T-helper 1 cell treated with Interleukin-12 subunit alpha and Interleukin-12 subunit beta and Interleukin-4 antibody, amounts not matched to agents 30 μg/mL and 1 μg/mL, for 36 hours (primary cell): ENCODE results near the gene MAD1L1.
A peak's percentile ranks its signal among the peaks of the same experiment; 100 is the strongest.
"Not testable (repeated sequence)": the region's sequence is repeated elsewhere in the genome, so short reads cannot be mapped to it uniquely, and the experiment has no call there.

ENCODE experiments used
- H3K27ac Mint-ChIP-seq: one replicate; pipeline ENCODE4 v1.8.0; 2021; ENCODE audit warnings: mild to moderate bottlenecking, mixed read lengths
- H3K27me3 Mint-ChIP-seq: one replicate; pipeline ENCODE4 v1.8.0; 2021; ENCODE audit warnings: low read depth, mixed read lengths
- H3K36me3 Mint-ChIP-seq: one replicate; pipeline ENCODE4 v1.8.0; 2021; ENCODE audit warnings: low read depth, mixed read lengths
- H3K4me1 Mint-ChIP-seq: one replicate; pipeline ENCODE4 v1.8.0; 2021; ENCODE audit warnings: low read depth, mixed read lengths
- H3K4me3 Mint-ChIP-seq: one replicate; pipeline ENCODE4 v1.8.0; 2021; ENCODE audit warnings: mild to moderate bottlenecking, moderate library complexity, mixed read lengths
- H3K9me3 Mint-ChIP-seq: one replicate; pipeline ENCODE4 v1.8.0; 2021; ENCODE audit warnings: mixed read lengths

MAD1L1 gene

GRCh38 chr7:1934756-1935155 is 298.0 kb downstream of the MAD1L1 start:
- Mint-ChIP-seq H3K27ac (no peak overlapping the region), H3K27me3 (no peaks in the 10 kb centered on the region), H3K4me3 (no peak overlapping the region), H3K4me1 (peaks cover 19% of the 10 kb centered on the region), H3K9me3 (peaks cover 5% of the 10 kb centered on the region), H3K36me3 (peaks cover 47% of the 10 kb centered on the region)

GRCh38 chr7:1934017-1934416 is 298.7 kb downstream of the MAD1L1 start:
- Mint-ChIP-seq H3K9me3 (peaks cover 5% of the 10 kb centered on the region), H3K4me3 (no peak overlapping the region), H3K36me3 (peaks cover 45% of the 10 kb centered on the region), H3K27me3 (no peaks in the 10 kb centered on the region), H3K4me1 (peaks cover 18% of the 10 kb centered on the region), H3K27ac (no peak overlapping the region)

- peaks cover 37% of the 10 kb centered on the region for H3K36me3 Mint-ChIP-seq
- no peak overlapping the region for H3K4me3 Mint-ChIP-seq
- peaks cover 10% of the 10 kb centered on the region for H3K4me1 Mint-ChIP-seq
- H3K27ac Mint-ChIP-seq = no peak overlapping the region
- no peaks in the 10 kb centered on the region for H3K27me3 Mint-ChIP-seq
- H3K9me3 Mint-ChIP-seq = peaks cover 5% of the 10 kb centered on the region
These were observed 299.5 kb downstream of the MAD1L1 start for GRCh38 chr7:1933066-1933750.

- Mint-ChIP-seq H3K36me3 (peaks cover 41% of the 10 kb centered on the region), H3K4me1 (peaks cover 14% of the 10 kb centered on the region), H3K9me3 (peaks cover 5% of the 10 kb centered on the region), H3K4me3 (no peak overlapping the region), H3K27ac (no peak overlapping the region), H3K27me3 (peaks cover 5% of the 10 kb centered on the region)
These were observed 300.8 kb downstream of the MAD1L1 start for GRCh38 chr7:1931951-1932270.

DNA sequence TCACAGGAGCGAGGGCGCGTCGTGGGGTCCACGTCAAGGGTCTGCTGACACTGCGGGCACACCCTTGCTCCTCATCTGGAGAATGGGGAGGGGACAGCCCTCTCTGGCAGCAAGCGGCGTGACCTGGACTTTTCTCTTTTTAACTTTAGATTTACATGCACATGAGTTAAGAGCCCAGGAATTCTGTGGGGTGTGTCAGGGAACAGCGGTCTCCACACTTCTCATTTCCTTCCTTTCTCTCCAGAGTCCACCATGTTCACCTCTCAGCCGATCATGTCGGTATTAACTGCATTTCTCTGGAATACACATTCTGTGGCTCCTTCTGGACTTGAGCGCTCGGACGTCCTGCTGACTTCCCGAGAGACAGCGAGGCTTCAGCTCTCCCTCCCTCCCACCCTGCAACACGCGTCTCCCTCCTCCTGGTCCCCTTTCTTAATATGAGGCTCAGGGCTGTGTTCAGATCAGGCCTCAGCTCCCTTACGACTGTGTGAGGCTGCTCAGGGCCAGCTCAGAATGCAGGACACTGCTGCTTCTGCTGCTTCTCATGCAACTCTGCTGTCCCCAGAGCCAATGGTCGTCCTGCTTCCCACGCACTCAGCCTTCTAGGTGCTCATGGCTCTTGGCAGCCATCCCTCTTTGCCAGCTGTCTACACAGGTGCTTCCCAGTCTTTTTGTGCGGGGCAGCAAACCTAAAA is 301.3 kb downstream of the MAD1L1 start:
- H3K4me1 Mint-ChIP-seq = peaks cover 19% of the 10 kb centered on the region
- H3K9me3 Mint-ChIP-seq = peaks cover 5% of the 10 kb centered on the region
- H3K27me3 Mint-ChIP-seq = peaks cover 6% of the 10 kb centered on the region
- H3K27ac Mint-ChIP-seq = no peak overlapping the region
- H3K36me3 Mint-ChIP-seq = peaks cover 42% of the 10 kb centered on the region
- no peak overlapping the region for H3K4me3 Mint-ChIP-seq

GRCh38 chr7:1930381-1931065 is 302.2 kb downstream of the MAD1L1 start:
- H3K9me3 Mint-ChIP-seq = peaks cover 5% of the 10 kb centered on the region
- H3K36me3 Mint-ChIP-seq = peaks cover 41% of the 10 kb centered on the region
- H3K4me3 Mint-ChIP-seq = no peak overlapping the region
- peaks cover 28% of the 10 kb centered on the region for H3K4me1 Mint-ChIP-seq
- no peak overlapping the region for H3K27ac Mint-ChIP-seq
- peaks cover 9% of the 10 kb centered on the region for H3K27me3 Mint-ChIP-seq

DNA sequence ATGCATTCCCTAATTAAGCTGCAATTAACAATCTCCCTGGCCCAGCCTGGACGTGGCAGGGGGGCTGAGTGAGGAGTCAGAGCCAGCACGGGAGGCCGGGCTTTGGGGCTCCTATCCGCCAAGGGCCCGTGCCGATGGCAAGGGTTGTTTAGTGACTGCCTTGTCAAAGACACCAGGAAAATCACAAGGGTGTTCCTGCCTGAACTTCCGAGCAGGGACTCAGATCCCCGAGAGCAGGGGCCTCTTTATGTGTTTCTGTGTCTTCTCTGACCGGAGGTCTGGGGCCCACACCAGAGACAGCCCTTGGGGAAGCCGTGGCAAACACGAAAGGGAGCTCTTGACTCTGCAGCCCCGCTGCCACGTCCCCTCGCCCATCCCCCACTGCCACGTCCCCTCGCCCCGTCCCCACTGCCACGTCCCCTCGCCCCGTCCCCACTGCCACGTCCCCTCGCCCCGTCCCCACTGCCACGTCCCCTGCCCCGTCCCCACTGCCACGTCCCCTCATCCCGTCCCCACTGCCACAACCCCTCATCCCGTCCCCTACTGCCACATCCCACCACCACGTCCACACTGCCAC is 303.3 kb downstream of the MAD1L1 start:
- H3K27me3 Mint-ChIP-seq, H3K4me3 Mint-ChIP-seq, H3K27ac Mint-ChIP-seq, H3K9me3 Mint-ChIP-seq: not testable (repeated sequence)
- peaks cover 33% of the 10 kb centered on the region for H3K4me1 Mint-ChIP-seq
- peaks cover 35% of the 10 kb centered on the region for H3K36me3 Mint-ChIP-seq

DNA sequence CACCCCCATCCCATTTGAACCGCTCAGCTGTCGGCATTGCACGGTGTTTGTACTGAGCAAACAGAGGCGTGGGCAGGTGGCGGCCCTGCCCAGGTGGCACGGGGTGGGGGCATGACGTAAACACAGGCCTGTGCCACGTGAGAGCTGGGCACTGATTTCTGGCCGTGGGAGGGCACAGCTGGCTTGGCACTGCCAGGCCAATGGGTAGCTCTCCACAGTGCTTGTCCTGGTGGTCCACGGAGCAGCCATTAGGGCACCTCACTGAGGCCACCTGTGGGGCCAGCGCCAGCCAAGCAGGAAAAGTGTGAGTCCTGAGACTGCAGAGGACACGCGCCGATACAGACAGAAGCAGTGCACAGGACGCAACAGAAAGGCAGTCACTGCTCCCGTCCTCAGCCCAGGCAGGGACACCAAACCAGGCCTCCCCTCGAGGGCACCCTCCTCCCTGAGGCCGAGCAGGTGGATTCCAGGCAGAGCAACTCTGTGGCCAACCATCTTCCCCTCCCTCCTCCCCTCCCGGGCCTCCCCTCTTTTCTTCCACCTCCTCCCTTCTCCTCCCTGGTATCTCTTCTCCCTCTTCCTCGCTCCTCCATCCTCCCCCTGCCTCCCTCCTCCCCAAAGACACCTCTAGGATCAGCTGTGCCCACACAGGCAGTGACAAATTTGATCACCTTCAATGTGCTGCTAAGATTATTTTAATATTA is 303.9 kb downstream of the MAD1L1 start:
- H3K4me1 Mint-ChIP-seq = peaks cover 36% of the 10 kb centered on the region
- no peak overlapping the region for H3K4me3 Mint-ChIP-seq

DNA sequence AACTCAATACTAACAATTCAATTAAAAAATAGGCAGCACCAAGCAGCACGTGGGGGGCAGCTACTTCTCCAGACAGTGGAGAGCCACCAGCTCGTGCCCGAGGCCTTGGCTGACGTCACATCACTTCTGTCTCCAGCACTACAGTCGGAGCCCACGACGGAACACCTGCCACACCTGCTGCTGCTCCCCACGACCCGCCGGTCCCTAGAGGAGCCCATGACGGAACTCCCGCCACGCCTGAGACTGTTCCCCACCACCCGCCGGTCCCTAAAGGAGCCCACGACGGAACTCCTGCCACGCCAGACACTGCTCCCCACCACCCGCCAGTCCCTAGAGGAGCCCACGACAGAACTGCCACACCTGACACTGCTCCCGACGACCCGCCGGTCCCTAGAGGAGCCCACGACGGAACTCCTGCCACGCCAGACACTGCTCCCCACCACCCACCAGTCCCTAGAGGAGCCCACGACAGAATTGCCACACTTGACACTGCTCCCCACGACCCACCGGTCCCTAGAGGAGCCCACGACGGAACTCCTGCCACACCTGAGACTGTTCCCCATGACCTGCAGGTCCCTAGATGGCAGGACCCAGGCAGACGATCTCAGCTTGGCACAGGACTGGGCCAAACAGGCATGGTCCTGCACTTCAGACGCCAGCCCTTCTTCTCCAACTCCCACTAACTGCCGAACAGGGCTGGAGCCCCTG is 304.7 kb downstream of the MAD1L1 start:
- H3K4me1 Mint-ChIP-seq = peaks cover 37% of the 10 kb centered on the region
- H3K36me3 Mint-ChIP-seq = peaks cover 34% of the 10 kb centered on the region
- H3K9me3 Mint-ChIP-seq = no peaks in the 10 kb centered on the region
- no peak overlapping the region for H3K4me3 Mint-ChIP-seq
- no peak overlapping the region for H3K27ac Mint-ChIP-seq
- H3K27me3 Mint-ChIP-seq = peaks cover 17% of the 10 kb centered on the region

More for the DNA sequence above, 303.9 kb downstream of the MAD1L1 start:
- Mint-ChIP-seq H3K27me3 (peaks cover 16% of the 10 kb centered on the region), H3K27ac (no peak overlapping the region), H3K9me3 (no peaks in the 10 kb centered on the region), H3K36me3 (peaks cover 37% of the 10 kb centered on the region)

- H3K27ac Mint-ChIP-seq = no peak overlapping the region
- H3K4me3 Mint-ChIP-seq = no peak overlapping the region
- H3K4me1 Mint-ChIP-seq = peaks cover 46% of the 10 kb centered on the region
- H3K9me3 Mint-ChIP-seq = no peaks in the 10 kb centered on the region
- H3K27me3 Mint-ChIP-seq = peaks cover 20% of the 10 kb centered on the region
- peaks cover 26% of the 10 kb centered on the region for H3K36me3 Mint-ChIP-seq
These were observed 305.8 kb downstream of the MAD1L1 start for GRCh38 chr7:1926908-1927306.

DNA sequence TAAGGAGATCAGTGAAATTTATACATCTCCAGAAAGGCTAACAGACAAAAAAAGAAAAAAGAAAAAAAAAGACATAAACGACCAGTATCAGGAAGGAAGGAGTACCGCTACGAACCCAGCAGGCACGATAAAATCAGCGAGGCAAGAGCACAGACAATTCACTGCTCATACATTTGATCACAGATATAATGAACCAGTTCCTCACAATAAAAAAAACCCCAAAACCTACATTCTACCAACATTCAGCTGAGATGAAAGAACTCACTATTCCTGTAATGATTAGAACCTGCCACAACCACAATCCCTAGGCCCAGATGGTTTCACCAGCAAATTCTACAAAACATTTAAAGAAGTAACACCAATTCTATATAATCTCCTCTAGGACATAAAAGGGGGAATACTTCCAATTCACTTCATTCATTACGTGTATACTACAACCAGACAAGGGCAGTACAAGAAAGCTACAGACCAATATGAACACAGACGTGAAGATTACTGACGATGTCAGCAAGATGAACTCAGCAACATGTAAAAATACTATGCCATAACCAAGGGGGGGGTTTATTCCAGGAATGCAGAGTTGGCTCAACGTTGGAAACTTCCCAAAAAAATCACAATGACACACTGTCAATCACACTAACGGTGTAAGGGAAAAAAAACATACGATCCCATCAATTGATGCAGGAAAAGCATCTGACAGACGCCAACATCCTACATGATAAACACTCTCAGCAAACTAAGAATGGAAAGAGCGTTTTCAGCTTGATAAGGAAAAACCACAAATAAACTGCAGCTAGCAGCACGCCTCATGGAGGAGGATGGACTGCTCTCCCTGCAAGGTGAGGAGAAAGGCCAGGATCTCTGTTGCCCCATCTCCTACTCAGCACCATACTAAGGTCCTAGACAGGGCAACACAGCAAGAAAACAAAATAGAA is 306.5 kb downstream of the MAD1L1 start:
- H3K36me3 Mint-ChIP-seq = peaks cover 24% of the 10 kb centered on the region
- H3K27me3 Mint-ChIP-seq = peaks cover 24% of the 10 kb centered on the region
- H3K27ac Mint-ChIP-seq = peak overlapping the region; percentile 29
- peaks cover 50% of the 10 kb centered on the region for H3K4me1 Mint-ChIP-seq
- peak overlapping the region; percentile 54 for H3K4me3 Mint-ChIP-seq
- H3K9me3 Mint-ChIP-seq = no peaks in the 10 kb centered on the region

DNA sequence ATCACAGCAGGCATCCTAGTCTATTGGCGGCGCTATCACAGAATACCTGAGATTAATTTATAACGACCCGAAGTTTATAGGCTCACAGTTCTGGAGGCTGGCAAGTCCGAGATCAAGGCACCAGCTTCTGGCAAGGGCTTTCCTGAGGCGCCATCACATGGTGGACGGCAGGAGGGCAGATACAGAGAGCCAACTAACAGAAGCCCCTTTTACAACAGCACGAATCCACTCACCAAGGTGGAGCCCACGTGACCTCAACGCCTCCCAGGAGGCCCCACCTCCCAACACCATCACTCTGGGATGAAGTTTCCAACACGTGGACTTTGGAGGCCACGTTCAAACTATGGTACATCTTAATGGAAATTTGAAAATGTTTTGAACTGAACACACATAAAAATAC is 307.4 kb downstream of the MAD1L1 start:
- H3K36me3 Mint-ChIP-seq = peaks cover 29% of the 10 kb centered on the region
- peaks cover 30% of the 10 kb centered on the region for H3K27me3 Mint-ChIP-seq
- H3K4me1 Mint-ChIP-seq = peaks cover 55% of the 10 kb centered on the region
- no peaks in the 10 kb centered on the region for H3K9me3 Mint-ChIP-seq
- peak overlapping the region; percentile 54 for H3K4me3 Mint-ChIP-seq
- H3K27ac Mint-ChIP-seq = no peak overlapping the region

DNA sequence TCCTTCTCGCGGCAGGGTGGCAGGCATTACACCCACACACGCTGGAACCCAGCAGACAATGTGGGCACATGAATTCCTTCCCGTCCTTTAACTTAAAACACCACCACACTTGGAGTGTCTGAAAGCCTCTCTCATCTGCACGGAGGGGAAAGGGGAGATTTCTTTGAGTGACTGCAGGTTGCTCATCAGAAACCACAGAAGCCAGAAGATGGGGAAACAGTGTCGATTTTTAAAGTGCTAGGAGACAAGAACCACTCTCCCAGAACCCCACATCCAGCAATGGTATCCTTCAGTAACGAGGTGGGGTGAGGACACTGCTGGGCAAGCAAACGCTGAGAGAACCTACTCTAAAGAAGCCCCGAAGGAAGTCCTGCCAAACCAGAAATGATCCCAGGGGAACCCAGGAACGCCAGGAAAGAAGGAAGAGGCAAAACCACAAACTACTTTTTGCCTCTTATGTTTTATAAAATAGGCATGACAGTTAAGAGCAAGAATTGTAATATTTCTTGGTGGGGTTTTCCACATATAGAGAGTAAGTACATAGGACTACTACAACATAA is 308.4 kb downstream of the MAD1L1 start:
- Mint-ChIP-seq H3K27ac (no peak overlapping the region), H3K36me3 (peaks cover 36% of the 10 kb centered on the region), H3K4me1 (peaks cover 65% of the 10 kb centered on the region), H3K9me3 (no peaks in the 10 kb centered on the region), H3K4me3 (peak overlapping the region; percentile 61), H3K27me3 (peaks cover 33% of the 10 kb centered on the region)
